Nucleus accumbens (tissue), 56 donors: ENCODE data around the gene TPST1.

Source experiments
- DNase-seq, 56 donors: peaks; one replicate each; lab custom pipeline; 2025; lab: John Stamatoyannopoulos, UW

The TPST1 gene

GRCh38 chr7:66281678-66282590, 76.8 kb downstream of the TPST1 start:
- DNase-seq = peak in 7 of 56 donors; percentile 0 to 33 (median 3)

DNA sequence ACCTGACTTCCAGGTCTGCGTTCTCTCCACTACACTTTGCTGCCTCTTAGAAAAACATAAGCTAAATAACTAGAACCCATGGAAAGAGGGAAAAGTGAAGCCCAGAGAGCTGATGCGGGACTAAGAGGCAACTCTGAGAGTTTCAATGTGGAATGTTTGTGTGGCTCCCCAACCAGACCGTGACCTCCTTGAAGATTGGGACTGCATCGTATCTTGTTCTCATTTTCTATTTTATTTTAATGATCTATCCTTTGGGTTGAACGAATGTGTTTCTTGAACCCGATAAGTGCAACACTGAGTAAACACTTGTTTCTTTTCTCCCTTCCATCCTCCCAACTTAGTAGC, 77.4 kb downstream of the TPST1 start:
- no peak for DNase-seq

DNA sequence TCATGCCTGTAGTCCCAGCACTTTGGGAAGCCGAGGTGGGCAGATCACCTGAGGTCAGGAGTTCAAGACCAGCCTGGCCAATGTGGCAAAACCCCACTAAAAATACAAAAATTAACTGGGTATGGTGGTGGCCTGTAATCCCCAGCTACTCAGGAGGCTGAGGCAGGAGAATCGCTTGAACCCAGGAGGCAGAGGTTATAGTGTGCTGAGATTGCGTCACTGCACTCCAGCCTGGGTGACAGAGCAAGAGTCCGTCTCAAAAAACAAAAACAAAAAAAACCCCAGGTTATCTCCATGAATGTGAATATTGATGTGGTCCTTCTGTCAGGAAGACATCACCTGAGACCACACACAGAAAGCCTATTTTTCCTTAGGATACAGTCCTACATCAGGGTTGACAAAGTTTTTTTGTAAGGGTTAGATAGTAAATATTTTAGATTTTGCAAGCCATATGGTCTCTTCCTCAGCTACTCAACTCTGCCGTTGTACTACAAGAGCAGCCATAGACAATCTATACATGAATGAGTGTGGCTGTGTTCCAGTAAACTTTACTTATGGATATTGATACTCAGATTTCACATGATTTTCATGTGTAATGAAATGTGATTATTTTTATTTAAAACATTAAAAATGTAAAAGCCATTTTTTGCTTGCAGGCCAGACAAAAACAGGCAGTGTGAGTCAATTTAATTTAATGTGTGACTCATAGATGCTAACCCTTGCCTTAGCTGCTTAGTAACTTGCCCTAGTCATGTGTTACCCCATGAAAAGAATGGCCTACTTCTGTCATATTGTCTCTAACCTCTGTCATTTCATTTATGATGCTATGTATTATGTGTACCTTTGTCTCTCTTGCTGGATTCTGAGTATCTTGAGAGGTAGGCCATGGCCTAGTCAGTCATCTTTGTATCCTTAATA, 78.1 kb downstream of the TPST1 start:
- peak in 2 of 56 donors; percentile 5 to 35 for DNase-seq

DNA sequence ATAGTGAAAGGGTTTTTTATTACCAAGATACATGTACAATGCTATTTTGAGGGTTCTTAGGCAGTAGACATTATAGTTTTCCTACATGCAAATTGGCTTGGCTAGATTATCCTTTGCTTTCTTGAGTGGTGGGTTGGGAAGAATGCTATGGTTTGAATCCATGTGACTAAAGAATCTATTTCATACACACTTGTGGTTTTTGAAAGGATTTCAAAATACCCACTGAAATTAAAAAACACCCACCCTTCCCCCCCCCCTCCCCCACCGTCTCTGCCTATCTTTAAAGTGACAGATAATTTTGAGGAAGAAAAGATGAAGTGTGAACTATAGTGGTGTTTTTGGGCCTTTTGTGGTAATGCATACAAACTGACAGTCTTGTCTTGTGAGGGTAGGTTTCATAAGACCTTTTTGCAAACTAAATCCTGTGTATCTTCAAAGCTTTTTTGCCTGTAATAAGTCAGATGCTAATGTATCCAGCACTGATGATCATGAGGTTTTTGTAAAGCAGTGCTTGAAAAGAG, 90.9 kb downstream of the TPST1 start:
- DNase-seq = no peak

DNA sequence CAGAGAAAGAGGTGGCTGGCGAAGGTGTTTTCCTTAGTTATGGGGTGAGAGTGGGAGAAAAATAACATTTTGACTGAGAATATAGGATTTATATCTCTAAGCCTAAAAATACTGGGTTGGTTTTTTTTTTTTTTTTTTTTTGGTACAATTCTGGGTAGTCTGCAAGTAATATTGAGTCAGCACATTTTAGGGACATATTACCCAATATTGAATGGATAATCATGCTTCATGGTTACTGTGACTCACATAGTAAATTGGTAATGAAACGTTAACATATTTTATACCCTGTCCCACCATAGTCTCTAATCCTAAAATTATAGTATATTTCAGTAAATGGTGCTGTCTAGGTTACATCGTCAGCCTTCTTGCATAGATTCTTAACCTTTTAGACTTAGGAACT, 91.4 kb downstream of the TPST1 start:
- no peak for DNase-seq

DNA sequence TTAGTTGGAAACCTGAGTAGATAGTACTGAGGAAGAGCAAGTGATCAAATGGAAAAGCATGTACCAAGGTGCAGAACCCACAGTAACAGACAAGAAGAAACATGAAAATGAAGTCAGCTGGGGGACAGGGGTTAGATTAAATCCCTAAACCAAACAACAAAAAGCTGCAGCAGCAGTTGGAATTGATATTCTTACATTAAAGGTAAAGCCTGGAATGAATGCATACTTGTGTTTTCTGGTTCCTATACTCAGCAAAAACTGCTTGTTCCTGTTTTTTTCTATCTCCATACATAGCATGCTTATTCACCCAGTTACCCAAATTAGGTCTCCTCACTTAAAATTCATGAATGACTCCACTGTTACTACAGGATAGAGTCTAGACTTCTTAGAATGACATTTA, 92.4 kb downstream of the TPST1 start:
- DNase-seq = no peak

- DNase-seq = no peak
Measured at GRCh38 chr7:66301249-66301648, 96.1 kb downstream of the TPST1 start.

- DNase-seq = no peak
Measured at GRCh38 chr7:66301737-66302136, 96.6 kb downstream of the TPST1 start.

DNA sequence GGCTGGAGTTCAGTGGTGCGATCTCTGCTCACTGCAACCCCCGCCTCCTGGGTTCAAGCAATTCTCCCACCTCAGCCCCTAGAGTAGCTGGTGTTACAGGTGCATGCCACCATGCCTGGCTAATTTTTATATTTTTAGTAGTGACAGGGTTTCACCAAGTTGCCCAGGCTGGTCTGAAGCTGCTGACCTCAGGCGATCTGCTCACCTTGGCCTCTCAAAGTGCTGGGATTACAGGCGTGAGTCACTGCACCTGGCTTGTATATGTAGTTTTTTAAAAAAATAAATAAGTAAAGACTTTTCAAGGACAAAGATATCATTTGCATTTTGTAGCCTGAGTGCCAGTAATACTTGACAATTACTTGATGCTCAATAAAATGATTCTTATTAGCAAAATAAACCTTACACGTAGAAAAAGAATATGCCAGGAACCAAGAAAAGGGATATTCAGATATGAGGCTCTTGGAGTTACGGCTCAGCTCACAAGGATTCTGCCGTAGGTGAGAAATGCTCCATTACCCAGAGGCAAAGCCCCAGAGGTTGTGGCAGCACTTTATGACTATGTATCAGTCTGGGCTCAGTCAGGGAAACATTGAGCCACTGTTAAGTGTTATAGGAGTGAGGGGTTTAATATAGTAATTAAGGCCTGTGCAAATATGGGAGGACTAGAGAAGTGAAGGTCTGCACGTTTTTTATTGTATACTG, 98.5 kb downstream of the TPST1 start:
- DNase-seq = no peak

GRCh38 chr7:66304536-66304935, 99.4 kb downstream of the TPST1 start:
- DNase-seq = no peak

DNA sequence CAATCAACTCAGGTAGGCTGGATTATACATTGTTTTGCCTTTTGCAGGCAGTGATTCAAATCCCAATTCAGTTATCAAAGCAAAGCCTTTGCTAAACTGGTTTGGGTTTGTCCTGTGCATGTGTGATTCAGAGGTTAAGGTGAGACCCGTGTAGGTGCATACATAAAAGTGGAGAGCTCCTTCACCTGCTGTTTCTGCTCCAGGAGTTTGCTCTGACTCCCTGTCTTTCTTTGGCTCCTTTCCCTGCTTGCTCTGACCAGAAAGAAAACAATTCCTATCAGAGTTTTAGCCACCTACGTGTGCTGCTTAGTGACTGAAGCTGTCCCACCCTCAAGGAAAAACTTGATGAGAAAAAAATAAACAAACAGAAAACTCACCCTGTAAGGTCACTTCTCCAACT, 101.1 kb downstream of the TPST1 start:
- no peak for DNase-seq

DNA sequence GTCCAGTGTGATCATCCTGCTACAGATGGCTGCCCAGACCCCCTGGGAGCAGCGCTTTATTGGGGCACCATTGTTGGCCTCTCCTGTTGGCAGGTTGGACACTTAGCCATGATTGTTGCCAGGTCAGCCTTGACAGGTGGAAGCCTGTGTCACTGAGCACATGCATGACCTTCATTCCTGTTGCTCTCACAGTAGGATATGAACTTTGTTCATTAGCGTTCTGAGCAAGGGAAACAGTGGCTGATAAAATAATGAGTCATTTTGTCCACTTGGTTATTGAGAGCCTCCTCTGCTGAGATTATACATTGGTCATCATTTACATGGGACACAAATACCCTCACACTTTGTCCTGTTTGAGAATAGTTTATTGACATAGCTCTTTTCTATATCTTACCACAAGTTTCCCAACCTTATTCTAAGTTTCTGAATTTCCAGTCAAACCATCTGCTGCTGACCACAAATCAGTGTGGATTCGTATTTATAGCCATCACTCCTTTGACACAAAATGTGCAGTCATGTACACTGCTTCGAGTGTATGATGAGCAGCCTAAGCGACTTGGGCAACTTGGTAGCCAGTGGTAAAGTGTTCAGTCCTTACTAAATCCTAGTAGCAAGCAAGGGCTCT, 102.6 kb downstream of the TPST1 start:
- no peak for DNase-seq

DNA sequence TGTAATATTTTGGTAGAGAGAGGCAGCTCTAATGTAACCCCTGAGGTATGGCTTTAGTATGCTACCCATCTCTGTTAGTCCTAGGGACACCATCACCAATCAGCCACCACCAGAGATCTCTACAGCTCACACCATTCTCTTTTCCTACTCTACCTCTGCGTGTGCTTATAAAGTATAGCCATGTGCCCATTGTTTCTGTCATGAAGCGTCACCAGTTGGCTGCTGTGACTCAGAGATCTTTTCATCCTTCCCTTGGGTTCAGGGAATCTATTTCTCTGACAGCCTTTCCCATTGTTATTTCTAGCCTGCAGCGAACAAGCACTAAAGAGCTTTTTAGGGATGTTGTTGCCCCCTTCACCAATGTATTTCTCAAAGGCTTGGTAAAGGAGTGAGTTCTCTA, 103.3 kb downstream of the TPST1 start:
- peak in 3 of 56 donors; percentile 2 to 5 (median 4) for DNase-seq

DNA sequence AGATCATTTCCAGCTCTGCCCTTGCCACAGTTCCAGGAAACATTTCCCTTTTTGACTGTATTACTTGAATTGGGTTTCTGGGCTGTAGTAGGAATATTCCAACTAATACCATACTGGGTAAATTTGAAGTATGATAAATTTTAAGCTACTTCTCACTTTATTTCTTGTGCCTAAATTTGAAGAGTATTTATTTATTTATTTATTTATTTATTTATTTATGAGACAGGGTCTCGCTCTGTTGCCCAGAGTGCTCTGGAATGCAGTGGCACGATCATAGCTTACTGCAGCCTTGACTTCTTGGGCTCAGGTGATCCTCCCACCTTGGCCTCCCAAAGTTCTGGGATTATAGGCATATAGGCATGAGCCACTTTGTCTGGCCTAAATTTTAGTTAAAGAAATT, 105.5 kb downstream of the TPST1 start:
- DNase-seq = no peak

DNA sequence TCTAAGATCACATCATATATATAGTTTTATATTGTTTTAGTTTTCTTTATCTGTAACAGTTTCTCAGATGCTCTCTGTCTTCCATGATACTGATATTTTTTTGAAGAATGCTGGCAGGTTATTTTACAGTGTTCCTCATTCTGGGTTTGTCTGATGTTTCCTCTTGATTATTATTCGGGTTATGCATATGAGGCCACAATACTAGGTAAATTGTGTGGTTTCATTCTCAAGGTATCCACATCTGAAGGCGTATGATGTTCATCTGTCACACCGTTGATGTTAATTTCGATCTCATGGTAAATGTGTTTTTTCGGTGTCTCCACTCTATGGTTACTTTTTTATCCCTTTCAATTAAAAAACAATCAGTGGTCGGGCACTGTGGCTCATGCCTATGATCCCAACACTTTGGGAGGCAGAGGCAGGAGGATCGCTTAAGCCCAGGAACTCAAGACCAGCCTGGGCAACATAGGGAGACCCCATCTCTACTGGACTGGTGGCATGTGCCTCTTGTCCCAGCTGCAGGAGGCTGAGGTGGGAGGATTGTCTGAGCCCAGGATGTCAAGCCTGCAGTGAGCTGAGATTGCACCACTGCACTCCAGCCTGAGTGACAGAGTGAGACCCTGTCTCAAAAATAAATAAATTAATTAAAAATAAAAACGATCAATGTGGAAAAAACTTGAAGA, 108.9 kb downstream of the TPST1 start:
- DNase-seq = no peak

DNA sequence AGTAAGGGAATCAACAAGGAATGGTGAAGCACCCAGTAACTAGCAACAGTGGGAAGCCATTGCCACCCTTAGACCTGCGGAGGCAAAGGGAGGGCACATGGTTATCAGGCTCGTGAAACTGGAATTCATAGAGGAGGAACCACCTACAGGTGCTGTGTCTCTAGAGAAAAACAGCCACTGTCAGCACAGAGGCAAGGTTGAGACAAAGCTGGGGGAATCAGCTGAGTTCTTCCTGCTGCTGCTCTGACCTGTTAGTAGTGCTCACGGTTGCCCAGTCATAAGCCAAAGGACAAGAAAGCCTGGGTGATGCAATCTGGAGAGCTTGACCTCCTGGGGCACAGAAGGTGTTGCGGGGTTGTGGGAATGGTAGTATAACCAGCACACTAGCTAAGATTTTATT, 110.1 kb downstream of the TPST1 start:
- DNase-seq = no peak

DNA sequence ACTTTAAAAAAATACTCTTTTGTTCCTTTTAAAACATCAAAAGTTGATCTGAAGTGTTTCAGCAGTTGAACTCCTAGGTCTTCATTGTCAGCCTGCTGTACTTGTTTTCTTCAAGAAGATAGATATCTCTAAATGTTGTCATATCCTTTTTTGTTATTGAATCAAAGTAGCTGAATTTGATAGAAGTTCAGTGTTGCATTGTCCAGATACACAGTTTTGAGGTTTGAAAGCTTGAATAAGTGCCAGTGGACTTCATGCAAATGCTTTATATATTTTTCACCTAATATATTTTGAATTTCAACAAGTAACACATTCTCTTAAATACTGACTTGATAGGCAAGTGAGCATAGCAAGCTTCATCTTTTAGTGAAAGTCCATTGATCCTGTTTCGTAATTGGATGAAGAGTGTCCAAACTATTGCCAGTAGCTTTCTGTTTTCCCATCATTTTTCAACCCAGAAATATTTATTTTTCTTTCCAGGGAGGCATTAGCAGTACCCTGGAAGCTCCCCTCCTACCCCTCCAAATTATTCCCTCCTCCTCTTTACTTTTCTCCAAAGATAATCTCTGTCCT, 114.4 kb downstream of the TPST1 start:
- no peak for DNase-seq

GRCh38 chr7:66321283-66321682, 116.1 kb downstream of the TPST1 start:
- DNase-seq = no peak

DNA sequence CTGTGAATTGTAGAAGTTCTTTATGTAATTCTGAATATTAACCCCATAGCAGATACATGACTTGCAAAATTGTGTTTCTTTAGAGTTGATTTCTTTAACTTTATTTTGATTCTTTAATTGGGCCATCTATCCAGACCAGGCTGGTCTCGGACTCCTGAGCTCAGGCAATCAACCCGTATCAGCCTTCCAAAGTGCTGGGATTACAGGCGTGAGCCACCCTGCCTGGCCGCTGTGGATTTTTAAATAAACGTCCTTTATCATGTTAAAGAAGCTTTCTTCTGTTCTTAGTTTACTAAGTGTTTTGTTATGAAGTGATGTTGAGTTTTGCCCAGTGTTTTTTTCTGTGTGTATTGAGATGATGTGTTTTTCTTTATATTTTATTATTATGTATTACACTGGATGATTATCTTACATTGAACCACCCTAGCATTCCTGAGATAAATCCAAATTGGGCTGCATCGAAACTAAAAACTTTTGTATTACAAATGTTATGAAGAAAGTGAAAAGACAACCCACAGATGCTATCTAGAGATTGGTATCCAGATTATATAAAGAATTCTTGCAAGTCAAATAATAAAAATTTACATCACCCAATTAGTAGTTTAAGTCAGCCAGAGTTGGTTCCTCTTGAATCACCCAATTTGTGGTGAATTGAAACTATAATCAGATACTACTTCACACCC, 118.1 kb downstream of the TPST1 start:
- no peak for DNase-seq
